DLD1 (cell line): ENCODE data around the gene PRKCA.
"Not testable (repeated sequence)": the region's sequence is repeated elsewhere in the genome, so short reads cannot be mapped to it uniquely, and the experiment has no call there.

Experiments
- in situ Hi-C: cut with HindIII; loops from 2 replicates; pipeline ENCODE4 v1.10.0; 2017; ENCODE audit warnings: low sequenced_read_pairs

Gene PRKCA

DNA sequence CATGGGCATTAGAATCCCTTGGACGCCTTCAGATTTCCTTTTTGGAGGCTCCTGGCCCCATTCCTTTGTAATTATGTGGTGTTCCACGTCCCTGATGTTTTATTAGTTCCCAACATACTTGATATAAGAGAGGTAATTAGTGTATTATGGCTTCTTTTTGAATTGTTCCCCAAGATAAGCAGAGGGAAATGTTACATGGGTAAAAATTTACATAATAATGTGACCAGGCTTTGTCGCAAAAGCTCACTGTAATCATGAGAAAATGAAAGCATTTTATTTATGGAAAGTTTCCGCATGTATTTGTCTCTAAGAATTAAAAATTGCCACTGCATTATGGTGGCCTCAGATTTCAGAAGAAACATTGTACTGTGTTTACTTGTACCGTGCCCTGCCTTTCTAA is 177.8 kb downstream of the PRKCA start:
- in situ Hi-C loops = no loop called here

DNA sequence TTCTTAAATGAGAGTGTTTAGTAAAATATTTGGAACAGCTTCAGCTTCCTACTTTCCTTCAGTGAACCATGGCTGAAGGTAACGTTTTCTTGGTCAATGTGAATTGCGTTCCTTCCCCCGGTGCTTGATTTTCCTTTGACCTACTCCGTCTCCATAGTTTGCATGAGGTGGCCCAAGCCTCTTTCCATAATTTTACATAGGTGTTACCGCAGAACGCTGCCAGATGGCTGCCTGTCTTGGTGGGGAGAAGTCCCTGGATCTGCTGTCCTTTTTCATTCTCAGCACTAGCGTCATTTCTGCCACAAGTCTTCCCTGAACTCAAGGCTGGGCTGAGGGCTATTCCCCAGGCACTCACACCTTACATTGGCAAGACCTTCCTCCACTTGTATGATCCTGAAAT is 178.4 kb downstream of the PRKCA start:
- in situ Hi-C loops = no loop called here

DNA sequence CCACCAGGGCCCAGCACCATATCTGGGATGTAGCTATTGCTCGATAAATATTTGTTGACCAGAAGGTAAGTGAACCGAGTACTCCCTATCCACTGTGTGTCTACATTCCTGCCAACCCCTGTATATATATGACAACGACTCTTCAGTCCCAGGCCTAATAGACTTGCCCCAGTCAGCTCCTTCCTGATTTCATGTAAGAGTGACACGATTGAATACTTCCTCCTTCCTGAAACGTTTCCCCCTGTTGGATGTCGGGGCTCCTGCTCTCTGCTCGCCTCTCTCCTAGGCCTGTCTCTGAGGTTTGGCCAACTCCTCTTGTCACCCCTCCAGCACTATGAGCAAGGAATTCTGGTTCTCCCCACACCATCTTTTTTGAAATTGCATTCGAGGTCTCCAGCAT is 178.9 kb downstream of the PRKCA start:
- in situ Hi-C loops = no loop called here

GRCh38 chr17:66483906-66484305 is 181.5 kb downstream of the PRKCA start:
- in situ Hi-C loops = no loop called here

GRCh38 chr17:66485309-66485947 is 183.0 kb downstream of the PRKCA start:
- in situ Hi-C loops = no loop called here

- in situ Hi-C loops = no loop called here
Measured at GRCh38 chr17:66487121-66487520, 184.7 kb downstream of the PRKCA start.

GRCh38 chr17:66487981-66488468 is 185.6 kb downstream of the PRKCA start:
- in situ Hi-C loops = no loop called here

GRCh38 chr17:66488864-66489263 is 186.5 kb downstream of the PRKCA start:
- in situ Hi-C loops = no loop called here

DNA sequence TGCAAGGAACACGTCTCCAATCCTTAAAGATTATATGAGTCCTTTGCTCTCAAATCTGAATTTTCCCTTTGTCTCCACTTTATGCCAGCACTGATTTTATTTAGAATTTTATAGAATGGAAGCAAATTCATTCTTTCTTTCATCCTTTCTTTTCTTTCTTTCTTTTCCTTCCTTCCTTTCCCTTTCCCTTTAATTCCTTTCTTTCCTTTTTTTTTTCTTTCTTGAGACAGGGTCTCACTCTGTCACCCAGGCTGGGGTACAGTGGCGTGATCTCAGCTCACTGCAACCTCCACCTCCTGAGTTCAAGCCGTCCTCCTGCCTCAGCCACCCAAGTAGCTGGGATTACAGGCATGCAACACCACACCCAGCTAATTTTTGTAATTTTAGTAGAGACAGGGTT is 187.2 kb downstream of the PRKCA start:
- in situ Hi-C loops = not testable (repeated sequence)

DNA sequence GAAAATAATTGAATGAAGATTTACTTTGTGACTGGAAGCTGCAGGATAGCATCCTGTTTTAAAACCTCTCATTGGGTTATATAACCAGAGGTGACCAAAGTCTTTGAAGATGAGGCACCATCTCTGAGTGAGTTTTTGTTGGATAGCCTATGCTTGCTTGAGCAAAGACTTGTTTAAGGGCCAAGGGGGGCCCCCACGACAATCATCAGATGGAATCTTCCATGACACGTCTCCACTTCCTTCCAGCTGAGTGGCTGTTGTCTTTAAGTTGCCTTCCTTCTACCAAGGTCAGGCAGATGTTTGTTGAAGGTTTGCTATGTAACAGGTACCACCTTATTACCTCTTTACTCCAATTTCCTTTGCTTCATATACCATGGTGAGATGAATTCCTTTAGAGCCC is 188.8 kb downstream of the PRKCA start:
- in situ Hi-C loops = no loop called here

GRCh38 chr17:66491665-66492064 is 189.3 kb downstream of the PRKCA start:
- in situ Hi-C loops = no loop called here

- in situ Hi-C loops = no loop called here
Measured at GRCh38 chr17:66492080-66492479, 189.7 kb downstream of the PRKCA start.

DNA sequence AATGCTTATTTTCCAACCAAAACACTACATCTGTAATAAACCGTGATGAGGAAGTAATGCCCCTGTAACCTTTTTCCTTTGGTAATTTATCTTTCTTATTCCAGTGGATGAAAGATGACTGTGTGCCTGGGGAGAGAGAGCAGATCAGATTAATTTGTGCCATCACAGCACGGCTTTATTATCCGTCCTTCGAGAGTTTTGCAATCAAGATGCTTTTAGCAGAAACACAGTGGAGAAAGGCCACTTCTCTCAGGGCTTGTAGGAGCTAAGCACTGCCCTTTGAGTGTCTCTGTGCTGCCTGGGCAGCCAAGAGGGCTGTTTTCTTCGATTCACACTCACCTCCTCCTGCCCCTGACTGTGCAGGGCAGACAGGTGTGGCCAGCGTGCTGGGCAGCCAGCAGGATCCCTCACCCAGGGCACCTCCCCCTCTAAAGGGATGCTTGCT is 190.2 kb downstream of the PRKCA start:
- in situ Hi-C loops = no loop called here

GRCh38 chr17:66493283-66494019 is 191.0 kb downstream of the PRKCA start:
- in situ Hi-C loops = no loop called here

- in situ Hi-C loops = no loop called here
Measured at GRCh38 chr17:66494023-66494803, 191.8 kb downstream of the PRKCA start.

- in situ Hi-C loops = no loop called here
Measured at GRCh38 chr17:66495035-66495434, 192.6 kb downstream of the PRKCA start.

GRCh38 chr17:66496306-66496705 is 193.9 kb downstream of the PRKCA start:
- in situ Hi-C loops = no loop called here

DNA sequence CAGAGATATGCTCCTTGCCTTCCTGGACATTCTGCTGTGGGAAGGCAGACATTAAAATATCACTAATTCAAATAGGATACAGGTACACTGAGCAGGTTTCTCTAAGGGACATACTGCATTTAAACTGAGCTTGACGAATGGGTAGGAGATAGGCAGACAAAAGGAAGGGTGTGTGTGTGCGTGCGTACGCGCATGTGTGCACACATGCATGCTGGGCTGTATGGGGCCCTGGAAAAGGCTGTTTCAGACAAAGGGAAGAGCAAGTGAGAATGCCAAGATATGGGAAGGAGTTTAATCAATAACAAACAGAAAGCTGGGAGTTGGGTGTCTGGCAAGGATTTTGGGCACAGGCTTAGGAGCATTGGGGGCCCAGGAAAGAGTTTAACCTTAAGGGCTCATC is 196.2 kb downstream of the PRKCA start:
- in situ Hi-C loops = no loop called here

- in situ Hi-C loops = no loop called here
Measured at GRCh38 chr17:66506641-66507040, 204.2 kb downstream of the PRKCA start.

DNA sequence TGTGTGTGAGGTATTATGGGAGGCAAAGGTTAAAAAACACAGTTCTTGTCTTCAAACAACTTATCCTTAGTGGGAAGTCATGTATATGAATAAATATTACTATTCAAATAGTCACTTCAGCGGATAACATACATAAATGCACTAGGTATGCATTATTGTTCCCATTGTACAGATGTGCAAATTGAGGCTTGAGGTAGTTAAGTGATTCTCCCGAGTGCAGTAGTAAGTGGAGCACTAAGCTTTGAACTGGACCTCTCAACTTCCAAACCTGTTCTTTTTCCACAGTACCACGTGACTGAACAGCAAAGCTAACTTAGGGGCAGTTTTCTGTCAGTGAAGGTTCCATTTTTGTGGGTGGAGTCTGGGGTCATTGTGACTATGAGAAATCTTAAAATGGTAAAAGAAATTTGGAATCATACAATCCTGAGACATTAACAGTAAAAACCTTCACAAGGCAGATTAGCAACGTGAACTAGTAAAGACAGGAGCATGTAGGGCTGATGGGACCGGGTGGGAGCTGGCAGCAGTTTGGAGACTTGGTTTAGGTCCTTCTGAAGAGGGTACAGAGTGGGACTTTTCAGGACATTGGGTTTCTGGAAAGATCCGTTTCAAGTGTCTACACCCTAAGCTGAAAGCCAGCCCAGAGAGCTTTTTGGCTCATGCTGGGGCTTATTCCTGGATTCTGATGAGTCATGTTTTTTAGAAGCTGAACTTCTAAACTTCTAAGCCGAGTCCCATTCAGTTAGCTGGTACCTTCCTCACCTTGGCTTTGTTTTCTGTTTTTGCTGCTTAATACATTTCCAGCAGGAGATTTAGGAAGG is 204.9 kb downstream of the PRKCA start:
- in situ Hi-C loops = no loop called here
